Liver (tissue), 3 donors: Measurements from ENCODE around the gene NUDT13.

Experiments used
- GABPA ChIP-seq, 2 donors: IDR thresholded peaks in 1 of 2; conservative IDR thresholded peaks in 1 of 2; 2 replicates each; pipeline ENCODE4 v1.6.1; 2016; ENCODE audit warnings: antibody characterized with exemption in 2 of 2, mild to moderate bottlenecking in 1 of 2, moderate library complexity in 1 of 2
- NR2F2 ChIP-seq: IDR thresholded peaks from 2 replicates; pipeline ENCODE4 v1.6.1; 2016; ENCODE audit warnings: antibody characterized with exemption
- RAD21 ChIP-seq, 2 donors: IDR thresholded peaks; 2 replicates each; pipeline ENCODE4 v1.6.1; 2016; ENCODE audit warnings: antibody characterized with exemption in 2 of 2, mild to moderate bottlenecking in 2 of 2
- SP1 ChIP-seq: IDR thresholded peaks from 2 replicates; pipeline ENCODE4 v1.6.1; 2018; ENCODE audit warnings: antibody characterized with exemption, mild to moderate bottlenecking
- TAF1 ChIP-seq: conservative IDR thresholded peaks from 2 replicates; pipeline ENCODE4 v1.6.1; 2016; ENCODE audit warnings: antibody characterized with exemption, mild to moderate bottlenecking
- YY1 ChIP-seq: IDR thresholded peaks from 2 replicates; pipeline ENCODE4 v1.6.1; 2016; ENCODE audit warnings: antibody characterized with exemption, mild to moderate bottlenecking
- TF ChIP-seq, protein P1 (sequence below): fragments of 150-350 bp; IDR thresholded peaks from 2 replicates; pipeline ENCODE4 v1.5.1; 2017; ENCODE audit warnings: improper control_type of control experiment, low read depth, low read length; ENCODE audit not compliant: missing input control
- TF ChIP-seq, protein P2 (sequence below): IDR thresholded peaks from 2 replicates; pipeline ENCODE4 v1.6.1; 2016; ENCODE audit warnings: antibody characterized with exemption
- TF ChIP-seq, protein P3 (sequence below): IDR thresholded peaks from 2 replicates; pipeline ENCODE4 v1.6.1; 2016; ENCODE audit warnings: antibody characterized with exemption
- TF ChIP-seq, protein P4 (sequence below): IDR thresholded peaks from 2 replicates; pipeline ENCODE4 v1.6.1; 2016; ENCODE audit warnings: antibody characterized with exemption
- TF ChIP-seq, protein P5 (sequence below): IDR thresholded peaks from 2 replicates; pipeline ENCODE4 v1.6.1; 2016; ENCODE audit warnings: antibody characterized with exemption, mild to moderate bottlenecking
- donor health status: healthy.
- donor health status: healthy.

DNA sequence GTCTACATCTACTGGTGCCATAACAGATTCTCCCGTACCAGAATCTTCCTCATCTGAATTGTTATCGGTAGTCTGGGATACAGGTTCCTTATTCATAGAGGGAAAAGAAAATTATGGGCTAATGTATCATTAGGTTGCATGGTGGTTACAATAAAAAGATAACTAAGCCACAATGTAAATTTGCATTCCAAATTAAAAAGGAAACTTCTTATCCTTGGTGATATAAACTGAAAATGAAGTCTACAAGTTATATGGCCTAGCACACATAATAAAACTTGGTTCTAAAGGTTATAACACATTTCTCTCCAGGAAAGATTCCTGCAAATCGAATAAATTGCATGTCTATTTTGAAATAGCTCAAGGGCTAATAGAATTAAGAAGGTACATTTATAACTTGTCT is 24.5 kb downstream of the NUDT13 start:
- TF ChIP-seq YY1: no peak
- TF ChIP-seq, protein P1, sequence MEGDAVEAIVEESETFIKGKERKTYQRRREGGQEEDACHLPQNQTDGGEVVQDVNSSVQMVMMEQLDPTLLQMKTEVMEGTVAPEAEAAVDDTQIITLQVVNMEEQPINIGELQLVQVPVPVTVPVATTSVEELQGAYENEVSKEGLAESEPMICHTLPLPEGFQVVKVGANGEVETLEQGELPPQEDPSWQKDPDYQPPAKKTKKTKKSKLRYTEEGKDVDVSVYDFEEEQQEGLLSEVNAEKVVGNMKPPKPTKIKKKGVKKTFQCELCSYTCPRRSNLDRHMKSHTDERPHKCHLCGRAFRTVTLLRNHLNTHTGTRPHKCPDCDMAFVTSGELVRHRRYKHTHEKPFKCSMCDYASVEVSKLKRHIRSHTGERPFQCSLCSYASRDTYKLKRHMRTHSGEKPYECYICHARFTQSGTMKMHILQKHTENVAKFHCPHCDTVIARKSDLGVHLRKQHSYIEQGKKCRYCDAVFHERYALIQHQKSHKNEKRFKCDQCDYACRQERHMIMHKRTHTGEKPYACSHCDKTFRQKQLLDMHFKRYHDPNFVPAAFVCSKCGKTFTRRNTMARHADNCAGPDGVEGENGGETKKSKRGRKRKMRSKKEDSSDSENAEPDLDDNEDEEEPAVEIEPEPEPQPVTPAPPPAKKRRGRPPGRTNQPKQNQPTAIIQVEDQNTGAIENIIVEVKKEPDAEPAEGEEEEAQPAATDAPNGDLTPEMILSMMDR: no peak
- no peak for TF ChIP-seq TAF1
- TF ChIP-seq, protein P2, sequence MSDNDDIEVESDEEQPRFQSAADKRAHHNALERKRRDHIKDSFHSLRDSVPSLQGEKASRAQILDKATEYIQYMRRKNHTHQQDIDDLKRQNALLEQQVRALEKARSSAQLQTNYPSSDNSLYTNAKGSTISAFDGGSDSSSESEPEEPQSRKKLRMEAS: no peak
- TF ChIP-seq RAD21 (IDR thresholded peaks at IDR 0.05): no peak
- TF ChIP-seq SP1: no peak
- TF ChIP-seq, protein P3, sequence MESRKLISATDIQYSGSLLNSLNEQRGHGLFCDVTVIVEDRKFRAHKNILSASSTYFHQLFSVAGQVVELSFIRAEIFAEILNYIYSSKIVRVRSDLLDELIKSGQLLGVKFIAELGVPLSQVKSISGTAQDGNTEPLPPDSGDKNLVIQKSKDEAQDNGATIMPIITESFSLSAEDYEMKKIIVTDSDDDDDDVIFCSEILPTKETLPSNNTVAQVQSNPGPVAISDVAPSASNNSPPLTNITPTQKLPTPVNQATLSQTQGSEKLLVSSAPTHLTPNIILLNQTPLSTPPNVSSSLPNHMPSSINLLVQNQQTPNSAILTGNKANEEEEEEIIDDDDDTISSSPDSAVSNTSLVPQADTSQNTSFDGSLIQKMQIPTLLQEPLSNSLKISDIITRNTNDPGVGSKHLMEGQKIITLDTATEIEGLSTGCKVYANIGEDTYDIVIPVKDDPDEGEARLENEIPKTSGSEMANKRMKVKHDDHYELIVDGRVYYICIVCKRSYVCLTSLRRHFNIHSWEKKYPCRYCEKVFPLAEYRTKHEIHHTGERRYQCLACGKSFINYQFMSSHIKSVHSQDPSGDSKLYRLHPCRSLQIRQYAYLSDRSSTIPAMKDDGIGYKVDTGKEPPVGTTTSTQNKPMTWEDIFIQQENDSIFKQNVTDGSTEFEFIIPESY: no peak
- no peak for TF ChIP-seq NR2F2
- TF ChIP-seq, protein P4, sequence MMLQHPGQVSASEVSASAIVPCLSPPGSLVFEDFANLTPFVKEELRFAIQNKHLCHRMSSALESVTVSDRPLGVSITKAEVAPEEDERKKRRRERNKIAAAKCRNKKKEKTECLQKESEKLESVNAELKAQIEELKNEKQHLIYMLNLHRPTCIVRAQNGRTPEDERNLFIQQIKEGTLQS: no peak
- TF ChIP-seq GABPA (IDR thresholded peaks at IDR 0.05 in 1 of 2, conservative IDR thresholded peaks at IDR 0.05 in 1 of 2): no peak
- TF ChIP-seq, protein P5, sequence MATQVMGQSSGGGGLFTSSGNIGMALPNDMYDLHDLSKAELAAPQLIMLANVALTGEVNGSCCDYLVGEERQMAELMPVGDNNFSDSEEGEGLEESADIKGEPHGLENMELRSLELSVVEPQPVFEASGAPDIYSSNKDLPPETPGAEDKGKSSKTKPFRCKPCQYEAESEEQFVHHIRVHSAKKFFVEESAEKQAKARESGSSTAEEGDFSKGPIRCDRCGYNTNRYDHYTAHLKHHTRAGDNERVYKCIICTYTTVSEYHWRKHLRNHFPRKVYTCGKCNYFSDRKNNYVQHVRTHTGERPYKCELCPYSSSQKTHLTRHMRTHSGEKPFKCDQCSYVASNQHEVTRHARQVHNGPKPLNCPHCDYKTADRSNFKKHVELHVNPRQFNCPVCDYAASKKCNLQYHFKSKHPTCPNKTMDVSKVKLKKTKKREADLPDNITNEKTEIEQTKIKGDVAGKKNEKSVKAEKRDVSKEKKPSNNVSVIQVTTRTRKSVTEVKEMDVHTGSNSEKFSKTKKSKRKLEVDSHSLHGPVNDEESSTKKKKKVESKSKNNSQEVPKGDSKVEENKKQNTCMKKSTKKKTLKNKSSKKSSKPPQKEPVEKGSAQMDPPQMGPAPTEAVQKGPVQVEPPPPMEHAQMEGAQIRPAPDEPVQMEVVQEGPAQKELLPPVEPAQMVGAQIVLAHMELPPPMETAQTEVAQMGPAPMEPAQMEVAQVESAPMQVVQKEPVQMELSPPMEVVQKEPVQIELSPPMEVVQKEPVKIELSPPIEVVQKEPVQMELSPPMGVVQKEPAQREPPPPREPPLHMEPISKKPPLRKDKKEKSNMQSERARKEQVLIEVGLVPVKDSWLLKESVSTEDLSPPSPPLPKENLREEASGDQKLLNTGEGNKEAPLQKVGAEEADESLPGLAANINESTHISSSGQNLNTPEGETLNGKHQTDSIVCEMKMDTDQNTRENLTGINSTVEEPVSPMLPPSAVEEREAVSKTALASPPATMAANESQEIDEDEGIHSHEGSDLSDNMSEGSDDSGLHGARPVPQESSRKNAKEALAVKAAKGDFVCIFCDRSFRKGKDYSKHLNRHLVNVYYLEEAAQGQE: no peak
